D721Med (cell line): ENCODE results near the gene KCNK2.

Experiments
- DNase-seq: peaks from one replicate; pipeline ENCODE4 v3.0.0; 2011; ENCODE audit warnings: low spot score; ENCODE audit not compliant: insufficient read length
- FAIRE-seq: peaks from 2 replicates; lab custom pipeline; 2011; peaks lifted over from hg19 to GRCh38; lab: Jason Lieb, UNC
- TF ChIP-seq, protein P1 (sequence below): IDR thresholded peaks from 2 replicates; pipeline ENCODE4 v1.5.1; 2012; ENCODE audit warnings: mild to moderate bottlenecking, control low read depth; ENCODE audit not compliant: insufficient read depth; ENCODE audit errors: missing control alignments

KCNK2 gene

DNA sequence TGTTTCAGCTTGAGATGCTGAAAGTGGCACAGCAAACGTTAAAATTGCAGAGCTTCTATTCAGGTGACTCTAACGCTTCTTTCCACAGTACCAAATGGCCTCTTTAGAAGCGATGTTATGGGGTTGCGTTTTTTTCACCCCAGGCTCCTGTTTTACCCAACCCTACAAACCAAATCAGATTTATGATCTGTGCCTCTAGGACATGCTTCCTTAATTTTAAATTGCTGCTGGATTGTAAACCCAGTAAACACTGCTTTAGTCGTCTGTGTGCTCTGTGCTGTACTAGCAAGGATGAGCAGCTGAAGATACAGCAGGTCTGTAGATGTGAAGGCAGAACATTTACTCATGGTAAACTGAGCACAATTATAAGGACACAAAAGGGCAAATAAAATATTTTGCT lies 13.0 kb downstream of the KCNK2 start:
- TF ChIP-seq, protein P1, sequence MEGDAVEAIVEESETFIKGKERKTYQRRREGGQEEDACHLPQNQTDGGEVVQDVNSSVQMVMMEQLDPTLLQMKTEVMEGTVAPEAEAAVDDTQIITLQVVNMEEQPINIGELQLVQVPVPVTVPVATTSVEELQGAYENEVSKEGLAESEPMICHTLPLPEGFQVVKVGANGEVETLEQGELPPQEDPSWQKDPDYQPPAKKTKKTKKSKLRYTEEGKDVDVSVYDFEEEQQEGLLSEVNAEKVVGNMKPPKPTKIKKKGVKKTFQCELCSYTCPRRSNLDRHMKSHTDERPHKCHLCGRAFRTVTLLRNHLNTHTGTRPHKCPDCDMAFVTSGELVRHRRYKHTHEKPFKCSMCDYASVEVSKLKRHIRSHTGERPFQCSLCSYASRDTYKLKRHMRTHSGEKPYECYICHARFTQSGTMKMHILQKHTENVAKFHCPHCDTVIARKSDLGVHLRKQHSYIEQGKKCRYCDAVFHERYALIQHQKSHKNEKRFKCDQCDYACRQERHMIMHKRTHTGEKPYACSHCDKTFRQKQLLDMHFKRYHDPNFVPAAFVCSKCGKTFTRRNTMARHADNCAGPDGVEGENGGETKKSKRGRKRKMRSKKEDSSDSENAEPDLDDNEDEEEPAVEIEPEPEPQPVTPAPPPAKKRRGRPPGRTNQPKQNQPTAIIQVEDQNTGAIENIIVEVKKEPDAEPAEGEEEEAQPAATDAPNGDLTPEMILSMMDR: no peak
- no peak for FAIRE-seq
- DNase-seq: no peak

DNA sequence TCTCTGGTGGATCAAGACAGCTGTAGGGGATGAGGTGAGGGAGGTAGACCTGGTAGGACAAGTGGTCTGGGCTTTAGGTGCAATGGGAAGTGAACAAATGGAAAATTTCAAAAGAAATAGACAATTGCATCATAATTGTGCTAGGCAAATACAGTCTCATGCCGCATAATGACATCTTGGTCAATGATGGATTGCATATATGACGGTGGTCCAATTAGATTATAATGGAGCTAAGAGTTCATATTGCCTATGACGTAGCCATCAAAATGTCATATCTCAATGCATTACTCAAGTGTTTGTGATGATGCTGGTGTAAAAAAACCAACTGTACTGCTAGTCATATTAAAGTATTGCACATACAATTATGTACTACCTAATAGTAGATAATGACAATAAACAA lies 19.0 kb downstream of the KCNK2 start:
- FAIRE-seq (peak; percentile 53), DNase-seq (no peak)
- TF ChIP-seq, protein P1: no peak

DNA sequence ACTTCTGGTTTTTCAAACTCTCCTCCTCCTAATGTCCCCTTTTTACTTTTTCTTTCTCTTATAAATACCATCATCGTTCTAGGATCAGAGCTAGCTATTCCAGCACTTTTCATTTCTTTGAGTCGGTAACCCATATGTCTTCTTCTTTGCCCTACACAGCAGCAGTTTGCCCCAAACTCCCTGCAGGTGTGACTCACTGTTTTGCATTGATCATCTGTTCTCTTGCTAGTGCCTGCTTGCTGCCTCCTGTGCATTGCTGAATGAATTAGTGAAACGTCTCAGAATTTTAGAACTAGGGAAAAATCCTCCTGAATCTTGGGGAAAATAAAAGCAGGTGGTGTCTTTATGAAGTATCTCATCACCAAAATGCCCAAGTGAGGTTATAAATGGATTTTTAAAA lies 21.7 kb downstream of the KCNK2 start:
- no peak for DNase-seq
- FAIRE-seq: peak; percentile 38

DNA sequence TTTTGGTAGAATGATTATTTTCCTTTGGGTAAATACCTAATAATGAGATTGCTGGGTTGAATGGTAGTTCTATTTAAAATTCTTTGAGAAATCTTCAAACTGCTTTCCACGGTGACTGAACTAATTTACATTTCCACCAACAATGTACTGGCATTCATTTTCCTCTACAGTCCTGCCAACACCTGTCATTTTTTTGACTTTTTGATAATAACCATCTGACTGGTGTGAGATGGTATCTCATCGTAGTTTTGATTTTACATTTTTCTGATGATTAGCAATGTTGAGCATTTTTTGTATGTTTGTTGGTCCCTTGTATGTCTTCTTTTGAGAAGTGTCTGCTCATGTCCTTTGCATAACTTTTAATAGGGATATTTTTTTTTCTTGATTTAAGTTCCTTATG lies 23.5 kb downstream of the KCNK2 start:
- DNase-seq: no peak
- TF ChIP-seq, protein P1: no peak
- peak; percentile 68 for FAIRE-seq

More for the DNA sequence above, 21.7 kb downstream of the KCNK2 start:
- TF ChIP-seq, protein P1: no peak

DNA sequence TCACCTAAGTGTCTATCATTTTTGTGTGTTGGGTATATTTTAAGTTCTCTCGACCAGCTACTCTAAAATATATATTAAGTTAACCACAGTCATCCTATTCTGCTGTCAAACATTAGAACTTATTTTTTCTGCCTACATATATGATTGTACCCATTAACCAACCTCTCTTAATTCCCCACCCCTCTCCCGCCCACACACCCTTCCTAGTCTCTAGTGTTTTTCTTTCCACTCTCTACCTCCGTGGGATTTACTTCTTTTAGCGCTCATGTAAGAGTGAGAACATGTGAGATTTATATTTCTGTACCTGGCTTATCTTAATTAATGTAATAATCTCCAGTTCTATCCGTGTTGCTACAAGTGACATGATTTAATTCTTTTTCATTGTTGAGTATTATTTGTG lies 26.6 kb downstream of the KCNK2 start:
- FAIRE-seq: no peak
- no peak for DNase-seq
- TF ChIP-seq, protein P1: no peak

DNA sequence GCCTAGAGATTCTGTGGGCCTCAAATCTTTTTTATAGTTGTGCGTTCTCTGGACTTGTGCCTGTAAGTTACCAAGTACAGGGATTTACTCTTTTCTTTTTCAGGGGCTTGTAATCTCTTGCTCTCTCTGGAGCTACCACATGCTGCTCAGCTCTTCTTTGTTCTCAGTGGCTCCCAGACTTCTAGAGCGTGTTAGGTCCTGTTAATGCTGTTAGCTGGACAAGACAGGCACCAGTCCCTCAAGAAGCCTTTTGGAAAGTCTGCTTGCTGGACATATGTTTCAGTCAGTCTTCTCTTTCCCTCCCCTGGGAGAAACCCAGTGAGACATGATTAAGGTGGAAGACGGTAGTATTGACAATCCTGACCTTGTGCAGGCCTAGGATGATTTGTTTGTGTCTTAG lies 29.4 kb downstream of the KCNK2 start:
- DNase-seq (no peak), FAIRE-seq (no peak)
- TF ChIP-seq, protein P1: no peak

DNA sequence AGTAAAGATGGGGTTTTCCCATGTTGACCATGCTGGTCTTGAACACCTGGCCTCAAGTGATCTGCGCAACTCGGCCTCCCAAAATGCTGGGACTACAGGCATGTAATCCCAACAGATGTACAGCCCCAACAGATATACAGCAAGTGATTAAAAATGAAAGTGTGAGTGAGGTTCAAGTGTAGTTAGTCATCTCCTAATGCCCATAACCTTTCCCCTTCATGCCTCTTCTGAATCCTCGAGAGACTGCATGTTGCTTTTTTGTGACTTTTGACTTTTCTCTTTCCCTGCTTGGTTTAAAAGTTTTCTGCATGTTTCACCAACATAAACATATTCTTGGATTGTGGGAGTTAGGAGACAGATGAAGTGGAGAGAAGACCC lies 31.2 kb downstream of the KCNK2 start:
- TF ChIP-seq, protein P1: no peak
- FAIRE-seq (no peak), DNase-seq (no peak)
